Right cardiac atrium (tissue), 5 donors: ENCODE measurements around the gene GSTM1. TPM values are rescaled to one million over a fixed set of nuclear protein-coding genes. Genes with fewer than 3 reads are reported as not detected.

Experiments used
- ATAC-seq, 2 donors: fragments of 200-7000 bp; cut with Tn5 transposase; one replicate each; pipeline versions ENCODE4 v1.8.0 to v1.9.1; 2020; ENCODE audit warnings: moderate library complexity in 2 of 2, mild to moderate bottlenecking in 1 of 2
- DNase-seq, 3 donors: peaks; one replicate each; pipeline ENCODE4 v3.0.0-alpha.2; 2020
- H3K27ac ChIP-seq: one replicate; pipeline ENCODE4 v1.5.1; 2013; ENCODE audit warnings: mild to moderate bottlenecking, low read length, control low read depth, moderate library complexity
- H3K27me3 ChIP-seq: one replicate; pipeline ENCODE4 v1.6.1; 2013; ENCODE audit not compliant: control insufficient read depth, insufficient read depth
- H3K4me1 ChIP-seq: one replicate; pipeline ENCODE4 v1.6.1; 2013; ENCODE audit warnings: low read length; ENCODE audit not compliant: control insufficient read depth, insufficient read depth
- H3K4me3 ChIP-seq: one replicate; pipeline ENCODE4 v1.5.1; 2013; ENCODE audit warnings: low read length, control low read depth
- H3K9me3 ChIP-seq: one replicate; pipeline ENCODE4 v1.6.1; 2013; ENCODE audit warnings: low read length; ENCODE audit not compliant: control insufficient read depth
- WGBS: extraction: QIAGEN DNeasy Blood & Tissue Kit; methylation state at CpG from one replicate; pipeline ENCODE4 v1.1.7; 2013; 5-methylcytosine and 5-hydroxymethylcytosine counted together
- intact Hi-C, 4 donors: fragments of 100-400 bp; cut with DNase I; formaldehyde crosslinking; loops; one replicate each; pipeline versions ENCODE4 v1.11.0 to v1.14.0; 2022 to 2023
- long read RNA-seq, 4 donors: library from polyadenylated mRNA; unstranded; transcript quantifications; one replicate each; pipeline ENCODE4 v2.0.0, GENCODE V29; 2020 to 2021
- polyA plus RNA-seq: library from polyadenylated mRNA; stranded (reverse); fragments of 200-250 nt; gene quantifications from one replicate; pipeline ENCODE4 v1.2.3, GENCODE V29; 2013
- total RNA-seq, 4 donors: library from RNA; stranded (reverse); fragmentation: NEBNext Ultra II Directional; extraction: Animal tissue kit (Norgen Biotek cat#: 25700); gene quantifications; one replicate each; pipeline ENCODE4 v1.2.1, GENCODE V29; 2021
- donor health status: healthy with polysubstance abuse.
- donor health status: DM: no; HTN: yes; CAD: no.
- donor health status: DM: no; HTN: no; CAD: no.
- donor health status: DM: no; HTN: yes; CAD: no; lungs with severe emphysema.
- donor health status: DM: yes; HTN: yes; CAD: no.

The GSTM1 gene
- total RNA-seq (10 to 100 TPM in 1 of 4 donors, not detected in 3; 31.1 TPM), polyA plus RNA-seq (38.9 TPM)
- long read RNA-seq, donor 1, transcript GSTM1-201 (8 exons, 1,161 nt), result major isoform, 17 of 23 reads
- long read RNA-seq, donor 1, partial matches to known transcripts, result 2 of 23 reads
- long read RNA-seq, donor 1, other reads (novel, unspliced or antisense), result 1 of 23 reads
- long read RNA-seq, donor 2, result 0 reads
- long read RNA-seq, donor 3, partial matches to known transcripts, result 0 of 1 reads
- long read RNA-seq, donor 3, other reads (novel, unspliced or antisense), result 1 of 1 reads
- long read RNA-seq, donor 4, result 0 reads

- H3K27me3 ChIP-seq, result no peaks in the 10 kb centered on the region
- H3K9me3 ChIP-seq, result no peaks in the 10 kb centered on the region
- 2% methylated on average over 46 of the region's 46 CpGs for WGBS
- ATAC-seq, result no peak
- intact Hi-C loops, result no loop called here
- peak within 1 kb of the TSS; percentile 64 for H3K4me3 ChIP-seq
- no peak for DNase-seq
- H3K27ac ChIP-seq, result peak within 1 kb of the TSS; percentile 95
- H3K4me1 ChIP-seq, result peaks cover 2% of the 10 kb centered on the region
These were observed at the start of gene GSTM1 for GRCh38 chr1:109687641-109688499. GSTM1 (plus strand) TSS chr1:109687817; CDS start chr1:109687874, 57 bp downstream.

- DNase-seq (peak in 2 of 3 donors; percentile 10 to 16), ATAC-seq (no peak)
- peaks cover 2% of the 10 kb centered on the region for H3K4me1 ChIP-seq
- no peak overlapping the region for H3K4me3 ChIP-seq
- 86% methylated on average over 9 of the region's 9 CpGs for WGBS
- no peak overlapping the region for H3K27ac ChIP-seq
- no peaks in the 10 kb centered on the region for H3K9me3 ChIP-seq
- H3K27me3 ChIP-seq, result no peaks in the 10 kb centered on the region
- intact Hi-C loops, result loop anchor here in 2 of 4 donors (5.0 to 10.0 kb wide), 2 partner anchors 343 to 346 kb away; partner anchors contain the start of gene AHCYL1 (in 2 of the 2)
These were observed 48.4 kb upstream of the GSTM1 start for GRCh38 chr1:109639063-109639840.

- Histone ChIP-seq H3K4me1 (peaks cover 2% of the 10 kb centered on the region), H3K9me3 (no peaks in the 10 kb centered on the region), H3K4me3 (no peak overlapping the region), H3K27ac (no peak overlapping the region), H3K27me3 (no peaks in the 10 kb centered on the region)
- peak in 1 of 3 donors; percentile 53 for DNase-seq
- intact Hi-C loops, result loop anchor here (2.0 to 10.0 kb wide), 5 partner anchors 93 to 345 kb away; partner anchors contain the start of genes AHCYL1 (in 4 of the 4) and GNAI3 (in 1 of the 4)
- WGBS, result 51% methylated on average over 6 of the region's 6 CpGs
- ATAC-seq, result no peak
These were observed 47.8 kb upstream of the GSTM1 start for GRCh38 chr1:109639841-109640184.

DNA sequence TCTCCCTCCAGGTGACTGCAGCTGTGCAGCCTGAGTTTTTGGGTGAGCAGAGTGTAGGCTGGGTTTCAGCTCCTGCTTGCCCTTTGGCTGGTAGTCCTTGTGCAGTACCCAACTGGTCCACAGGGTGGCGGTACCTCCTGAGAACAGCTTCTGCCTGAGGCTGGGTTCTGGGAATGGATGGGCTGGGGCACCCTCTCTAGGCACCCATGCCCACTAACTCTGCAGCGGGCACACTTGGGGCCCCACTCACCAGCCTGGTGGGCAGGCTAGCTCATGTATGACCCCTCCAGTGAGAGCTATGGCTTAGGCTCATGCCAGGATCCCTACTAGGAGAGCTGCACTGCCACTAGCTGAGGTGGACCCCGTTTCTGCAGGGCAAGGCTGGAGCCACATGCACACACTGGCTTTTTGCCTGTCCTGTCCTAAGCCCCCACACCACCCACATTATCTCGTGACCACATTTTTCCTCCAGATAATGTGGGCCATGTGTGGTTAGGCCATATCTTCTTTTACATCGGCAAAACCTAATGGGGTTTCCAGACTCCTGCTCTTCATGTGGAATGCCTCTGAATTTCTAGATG, 47.2 kb upstream of the GSTM1 start:
- DNase-seq (peak; percentile 86 to 95 (median 93)), ATAC-seq (peak; percentile 49 to 67)
- H3K9me3 ChIP-seq, result no peaks in the 10 kb centered on the region
- no peak overlapping the region for H3K27ac ChIP-seq
- 37% methylated on average over 5 of the region's 5 CpGs for WGBS
- H3K27me3 ChIP-seq, result no peaks in the 10 kb centered on the region
- peaks cover 2% of the 10 kb centered on the region for H3K4me1 ChIP-seq
- no peak overlapping the region for H3K4me3 ChIP-seq
- intact Hi-C loops, result loop anchor here (2.0 to 10.0 kb wide), 5 partner anchors 93 to 344 kb away; partner anchors contain the start of genes AHCYL1 (in 2 of the 4) and GNAI3 (in 1 of the 4)

DNA sequence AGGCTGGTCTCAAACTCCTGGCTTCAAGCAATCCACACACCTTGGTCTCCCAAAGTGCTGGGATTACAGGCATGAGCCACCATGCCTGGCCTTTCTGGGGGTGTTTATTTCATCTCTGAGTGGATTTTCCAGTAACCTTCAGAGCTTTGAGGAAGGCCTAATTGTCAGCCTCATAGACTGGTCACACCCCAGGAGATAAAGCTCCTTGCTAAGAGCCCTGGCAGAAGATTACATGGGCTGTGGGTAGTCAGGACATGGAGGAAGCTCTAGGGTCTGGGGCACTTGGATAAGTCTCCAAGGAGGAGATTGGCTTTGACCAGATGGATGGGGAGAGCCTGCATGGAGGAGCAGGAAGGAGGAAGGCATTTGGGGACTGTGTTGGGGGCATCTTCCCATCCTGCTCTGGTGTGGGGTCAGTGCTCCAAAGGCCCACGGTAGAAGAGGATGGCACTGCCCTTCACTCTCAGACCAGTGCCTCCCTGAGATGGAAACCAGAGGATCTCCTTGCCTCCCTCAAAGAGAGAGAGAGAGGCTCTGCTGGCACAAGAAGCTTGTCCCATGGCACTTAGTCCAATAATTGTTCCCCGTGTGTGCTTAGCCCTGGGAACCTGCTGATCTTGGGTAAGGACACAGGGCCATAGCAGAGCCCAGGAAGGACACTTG, 46.4 kb upstream of the GSTM1 start:
- DNase-seq, result no peak
- H3K4me3 ChIP-seq, result no peak overlapping the region
- no peak for ATAC-seq
- no peaks in the 10 kb centered on the region for H3K9me3 ChIP-seq
- intact Hi-C loops, result loop anchor here (2.0 to 10.0 kb wide), 5 partner anchors 94 to 344 kb away; partner anchors contain the start of genes AHCYL1 (in 2 of the 4) and GNAI3 (in 1 of the 4)
- no peaks in the 10 kb centered on the region for H3K27me3 ChIP-seq
- no peaks in the 10 kb centered on the region for H3K4me1 ChIP-seq
- WGBS, result 82% methylated on average over 2 of the region's 2 CpGs
- no peak overlapping the region for H3K27ac ChIP-seq

DNA sequence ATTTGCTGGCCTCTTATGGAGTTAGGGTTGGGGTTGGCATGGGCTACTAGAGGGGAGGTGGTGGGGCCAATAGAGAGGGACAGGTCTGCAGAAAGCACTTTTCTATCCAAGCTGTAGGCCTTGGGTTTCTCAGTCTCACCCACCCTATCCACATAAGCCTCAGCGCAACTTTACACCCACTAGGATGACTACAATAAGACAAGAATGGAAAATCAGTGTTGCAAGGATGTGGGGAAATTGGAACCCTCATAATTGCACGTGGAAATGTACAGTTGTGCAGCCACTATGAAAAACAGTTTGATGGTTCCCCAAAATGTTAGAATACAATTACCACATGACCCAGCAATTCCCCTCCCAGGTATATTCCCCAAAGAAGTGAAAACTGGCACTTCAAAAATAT, 45.8 kb upstream of the GSTM1 start:
- no peak for ATAC-seq
- Histone ChIP-seq H3K9me3 (no peaks in the 10 kb centered on the region), H3K4me3 (no peak overlapping the region), H3K4me1 (no peaks in the 10 kb centered on the region), H3K27me3 (no peaks in the 10 kb centered on the region), H3K27ac (no peak overlapping the region)
- intact Hi-C loops, result loop anchor here (2.0 to 10.0 kb wide), 5 partner anchors 95 to 343 kb away; partner anchors contain the start of genes AHCYL1 (in 2 of the 4) and GNAI3 (in 1 of the 4)
- no peak for DNase-seq
- WGBS, result 87% methylated on average over 2 of the region's 2 CpGs

- 71% methylated on average over 3 of the region's 3 CpGs for WGBS
These were observed 45.0 kb upstream of the GSTM1 start for GRCh38 chr1:109642626-109643025.

DNA sequence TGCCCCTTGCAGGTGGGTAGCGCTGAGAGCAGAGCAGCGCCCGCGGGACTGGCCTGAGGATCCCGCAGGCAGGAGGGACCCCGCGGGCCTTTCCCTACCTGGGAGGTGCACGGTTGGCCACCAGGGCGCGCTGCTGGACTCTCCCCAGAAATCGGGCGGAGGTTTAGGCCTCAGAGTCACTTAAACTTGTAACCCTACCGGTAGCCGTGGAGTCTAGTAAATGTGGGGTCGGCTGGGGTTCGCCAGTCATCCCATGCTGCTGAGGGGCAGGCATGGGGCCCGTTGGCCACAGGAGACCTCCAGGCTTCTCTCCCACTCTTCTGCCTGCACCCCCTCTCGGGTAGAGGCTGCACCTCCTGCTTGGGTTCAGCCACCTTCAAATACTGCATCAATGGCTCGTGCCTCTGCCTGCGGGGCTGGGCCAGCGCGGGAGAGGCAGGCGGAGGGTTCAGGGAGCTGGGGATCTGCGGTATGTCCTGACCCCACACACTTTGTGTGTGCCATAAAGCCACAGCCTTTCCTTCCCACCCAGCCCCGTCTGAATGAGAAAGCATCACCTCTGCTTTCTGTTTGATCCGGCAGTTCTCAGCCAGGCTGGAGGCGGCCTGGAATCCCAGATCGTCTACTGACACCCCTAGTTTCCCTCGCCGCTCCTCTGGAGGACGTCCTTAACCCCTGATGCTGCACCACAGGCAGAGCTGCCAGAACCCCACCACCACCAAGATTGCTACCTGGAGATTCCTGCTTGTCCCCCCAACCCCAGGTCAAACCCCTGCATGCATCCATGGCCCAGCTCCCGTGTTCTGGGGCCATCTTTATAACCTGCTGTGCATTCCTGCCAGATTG, 44.0 kb upstream of the GSTM1 start:
- intact Hi-C loops, result loop anchor here (5.0 to 10.0 kb wide), 4 partner anchors 96 to 341 kb away; partner anchors contain the start of genes AHCYL1 (in 2 of the 4) and GNAI3 (in 1 of the 4)
- H3K27ac ChIP-seq, result no peak overlapping the region
- no peak overlapping the region for H3K4me3 ChIP-seq
- ATAC-seq (peak; percentile 82 to 88), DNase-seq (peak; percentile 81 to 93 (median 93))
- H3K4me1 ChIP-seq, result no peaks in the 10 kb centered on the region
- no peaks in the 10 kb centered on the region for H3K27me3 ChIP-seq
- no peaks in the 10 kb centered on the region for H3K9me3 ChIP-seq
- 38% methylated on average over 32 of the region's 32 CpGs for WGBS

More at GRCh38 chr1:109642626-109643025, 45.0 kb upstream of the GSTM1 start:
- no peak for ATAC-seq
- no peak overlapping the region for H3K4me3 ChIP-seq
- no peak overlapping the region for H3K27ac ChIP-seq
- no peaks in the 10 kb centered on the region for H3K27me3 ChIP-seq
- no peak for DNase-seq
- no peaks in the 10 kb centered on the region for H3K4me1 ChIP-seq
- H3K9me3 ChIP-seq, result no peaks in the 10 kb centered on the region
- intact Hi-C loops, result loop anchor here (5.0 to 10.0 kb wide), 4 partner anchors 95 to 342 kb away; partner anchors contain the start of genes AHCYL1 (in 2 of the 4) and GNAI3 (in 1 of the 4)

DNA sequence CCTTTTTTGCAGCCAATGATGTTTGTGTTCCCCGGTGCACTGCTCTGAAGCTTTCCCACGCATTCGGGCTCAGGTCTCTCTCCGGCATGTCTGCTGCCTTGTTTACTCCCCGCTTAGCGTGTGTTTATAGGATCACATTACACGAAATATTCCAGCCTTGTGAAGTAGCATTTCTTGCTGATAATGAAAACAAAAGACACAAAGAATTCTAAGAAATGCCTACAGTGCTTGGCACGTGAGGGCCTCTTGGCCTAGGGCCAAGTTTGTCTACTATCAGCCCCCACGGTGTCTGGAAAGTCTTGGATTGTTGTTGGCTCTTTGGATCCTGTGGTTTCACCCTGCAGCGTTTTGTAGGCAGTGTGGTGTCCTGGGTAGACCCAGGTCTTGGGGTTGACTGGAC, 42.9 kb upstream of the GSTM1 start:
- DNase-seq (peak in 1 of 3 donors; percentile 33), ATAC-seq (no peak)
- 51% methylated on average over 10 of the region's 10 CpGs for WGBS

More for the DNA sequence above, 42.9 kb upstream of the GSTM1 start:
- H3K27ac ChIP-seq, result no peak overlapping the region
- intact Hi-C loops, result loop anchor here (5.0 to 10.0 kb wide), 4 partner anchors 97 to 340 kb away; partner anchors contain the start of genes AHCYL1 (in 2 of the 4) and GNAI3 (in 1 of the 4)
- no peaks in the 10 kb centered on the region for H3K4me1 ChIP-seq
- no peak overlapping the region for H3K4me3 ChIP-seq
- H3K9me3 ChIP-seq, result no peaks in the 10 kb centered on the region
- no peaks in the 10 kb centered on the region for H3K27me3 ChIP-seq
